Activated CD4-positive, CD25-positive, alpha-beta regulatory T cell treated with anti-CD3 and anti-CD28 coated beads, Interleukin-2, amount 50 U/mL, for 24 hours (primary cell): Measurements from ENCODE around the gene DOCK6.

ENCODE experiments used
- ATAC-seq, 2 donors: fragments of 150-1000 bp; cut with Tn5 transposase; one replicate each; pipeline ENCODE4 v1.10.0; 2021; ENCODE audit warnings: mild to moderate bottlenecking in 1 of 2, moderate library complexity in 1 of 2

The DOCK6 gene

GRCh38 chr19:11278670-11279069 is 16.3 kb upstream of the DOCK6 start:
- ATAC-seq: no peak

- ATAC-seq: no peak
Measured at GRCh38 chr19:11274533-11275086, 12.3 kb upstream of the DOCK6 start.

GRCh38 chr19:11273989-11274388 is 11.7 kb upstream of the DOCK6 start:
- ATAC-seq: no peak

- no peak for ATAC-seq
Measured at GRCh38 chr19:11273296-11273695, 11.0 kb upstream of the DOCK6 start.

GRCh38 chr19:11269408-11269807 is 7.1 kb upstream of the DOCK6 start:
- no peak for ATAC-seq

- no peak for ATAC-seq
Measured at GRCh38 chr19:11268783-11269267, 6.5 kb upstream of the DOCK6 start.

GRCh38 chr19:11267316-11268085 is 5.2 kb upstream of the DOCK6 start:
- ATAC-seq: no peak

GRCh38 chr19:11265785-11266236 is 3.5 kb upstream of the DOCK6 start:
- ATAC-seq: no peak

GRCh38 chr19:11265177-11265784 is 3.0 kb upstream of the DOCK6 start:
- no peak for ATAC-seq

GRCh38 chr19:11264452-11265176 is 2.3 kb upstream of the DOCK6 start:
- ATAC-seq: no peak

- no peak for ATAC-seq
Measured at GRCh38 chr19:11263726-11264125, 1.4 kb upstream of the DOCK6 start.

GRCh38 chr19:11261431-11261970 is 823 bp downstream of the DOCK6 start:
- no peak for ATAC-seq

- no peak for ATAC-seq
Measured at GRCh38 chr19:11260996-11261395, 1.3 kb downstream of the DOCK6 start.

GRCh38 chr19:11257846-11258380 is 4.4 kb downstream of the DOCK6 start:
- ATAC-seq: peak in 1 of 2 donors; percentile 29

GRCh38 chr19:11256189-11256588 is 6.1 kb downstream of the DOCK6 start:
- no peak for ATAC-seq

GRCh38 chr19:11254666-11255065 is 7.7 kb downstream of the DOCK6 start:
- no peak for ATAC-seq

GRCh38 chr19:11252665-11253355 is 9.5 kb downstream of the DOCK6 start:
- no peak for ATAC-seq

GRCh38 chr19:11251650-11252314 is 10.5 kb downstream of the DOCK6 start:
- no peak for ATAC-seq

- ATAC-seq: no peak
Measured at GRCh38 chr19:11251217-11251616, 11.1 kb downstream of the DOCK6 start.

GRCh38 chr19:11248852-11249251 is 13.5 kb downstream of the DOCK6 start:
- ATAC-seq: no peak

GRCh38 chr19:11247934-11248333 is 14.4 kb downstream of the DOCK6 start:
- ATAC-seq: no peak
